Measurements from ENCODE around the gene CMTM2.

DNA sequence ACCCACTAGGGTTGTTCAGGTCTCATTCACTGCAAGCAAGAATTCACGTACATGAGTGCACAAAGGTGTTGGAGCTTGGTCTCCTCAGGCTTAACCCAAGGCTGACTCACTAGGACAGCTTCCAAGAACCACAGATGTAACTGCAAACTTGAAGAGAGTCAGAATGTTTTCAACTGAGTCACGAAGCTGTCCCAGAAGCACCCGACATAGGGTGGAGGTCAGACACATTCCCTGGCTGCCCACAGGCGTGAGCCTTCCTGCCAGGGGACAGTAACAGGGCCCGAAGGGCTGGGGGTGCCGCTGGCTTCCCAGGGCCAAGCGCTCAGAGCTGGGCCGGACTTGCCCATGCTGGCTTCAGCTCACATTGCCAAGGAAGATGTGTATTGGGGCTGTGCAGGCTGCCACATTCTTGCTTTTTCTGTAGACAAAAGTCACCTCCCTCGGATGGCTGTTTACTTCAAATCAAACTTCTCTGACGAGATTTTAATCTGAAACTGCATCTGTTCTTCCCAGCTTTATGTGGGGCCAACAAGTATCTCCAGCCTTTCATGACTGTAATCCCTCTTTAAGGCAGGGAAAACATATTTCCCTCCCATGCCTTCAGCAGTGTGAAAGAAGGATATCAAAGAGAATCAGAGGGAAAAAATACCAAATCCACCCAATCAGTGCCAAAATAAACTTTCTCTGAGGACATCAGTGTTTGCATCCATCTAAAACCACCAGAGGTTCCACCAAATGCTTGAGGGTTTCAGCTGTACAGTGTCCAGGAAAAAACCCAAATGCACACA lies 39.5 kb downstream of the CMTM2 start:
- TF ChIP-seq, protein P1, sequence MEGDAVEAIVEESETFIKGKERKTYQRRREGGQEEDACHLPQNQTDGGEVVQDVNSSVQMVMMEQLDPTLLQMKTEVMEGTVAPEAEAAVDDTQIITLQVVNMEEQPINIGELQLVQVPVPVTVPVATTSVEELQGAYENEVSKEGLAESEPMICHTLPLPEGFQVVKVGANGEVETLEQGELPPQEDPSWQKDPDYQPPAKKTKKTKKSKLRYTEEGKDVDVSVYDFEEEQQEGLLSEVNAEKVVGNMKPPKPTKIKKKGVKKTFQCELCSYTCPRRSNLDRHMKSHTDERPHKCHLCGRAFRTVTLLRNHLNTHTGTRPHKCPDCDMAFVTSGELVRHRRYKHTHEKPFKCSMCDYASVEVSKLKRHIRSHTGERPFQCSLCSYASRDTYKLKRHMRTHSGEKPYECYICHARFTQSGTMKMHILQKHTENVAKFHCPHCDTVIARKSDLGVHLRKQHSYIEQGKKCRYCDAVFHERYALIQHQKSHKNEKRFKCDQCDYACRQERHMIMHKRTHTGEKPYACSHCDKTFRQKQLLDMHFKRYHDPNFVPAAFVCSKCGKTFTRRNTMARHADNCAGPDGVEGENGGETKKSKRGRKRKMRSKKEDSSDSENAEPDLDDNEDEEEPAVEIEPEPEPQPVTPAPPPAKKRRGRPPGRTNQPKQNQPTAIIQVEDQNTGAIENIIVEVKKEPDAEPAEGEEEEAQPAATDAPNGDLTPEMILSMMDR (IDR thresholded peaks at IDR 0.05; ENCODE audit: insufficient read depth, low read length, poor library complexity, severe bottlenecking), result no peak
- no peak for TF ChIP-seq EZH2phosphoT487 (conservative IDR thresholded peaks at IDR 0.05; ENCODE audit: low read length)
